ENCODE measurements around the gene FLVCR2.
A peak's percentile ranks its signal among the peaks of the same experiment; 100 is the strongest.

The FLVCR2 gene

GRCh38 chr14:75578102-75578785, at the start of gene FLVCR2:
TSS of gene FLVCR2 (plus strand) at chr14:75578620. CDS start at chr14:75578973, 353 bp downstream.
- H3K9me3 Mint-ChIP-seq: no peaks in the 10 kb centered on the region
- peaks cover 27% of the 10 kb centered on the region for H3K4me1 Mint-ChIP-seq
- DNase-seq (ENCODE audit: low spot score in 2 of 2) (peak; percentile 29 to 72), ATAC-seq (peak; percentile 74)
- H3K27ac Mint-ChIP-seq: peak within 1 kb of the TSS; percentile 80
- H3K4me3 Mint-ChIP-seq: no peak within 1 kb of the TSS
- H3K36me3 Mint-ChIP-seq: no peaks in the 10 kb centered on the region

GRCh38 chr14:75531256-75531655, 47.2 kb upstream of the FLVCR2 start:
- H3K27ac Mint-ChIP-seq: peak overlapping the region; percentile 78
- no peaks in the 10 kb centered on the region for H3K9me3 Mint-ChIP-seq
- peaks cover 81% of the 10 kb centered on the region for H3K4me1 Mint-ChIP-seq
- DNase-seq (ENCODE audit: low spot score in 2 of 2) (peak in 1 of 2 donors; percentile 49), ATAC-seq (peak; percentile 58)
- H3K36me3 Mint-ChIP-seq: peaks cover 100% of the 10 kb centered on the region
- H3K4me3 Mint-ChIP-seq: peak overlapping the region; percentile 54

GRCh38 chr14:75531660-75532317, 46.6 kb upstream of the FLVCR2 start:
- ATAC-seq (no peak), DNase-seq (ENCODE audit: low spot score in 2 of 2) (peak in 1 of 2 donors; percentile 2)
- peaks cover 78% of the 10 kb centered on the region for H3K4me1 Mint-ChIP-seq
- peaks cover 100% of the 10 kb centered on the region for H3K36me3 Mint-ChIP-seq
- H3K9me3 Mint-ChIP-seq: no peaks in the 10 kb centered on the region
- peak overlapping the region; percentile 54 for H3K4me3 Mint-ChIP-seq
- peak overlapping the region; percentile 78 for H3K27ac Mint-ChIP-seq

GRCh38 chr14:75533791-75534555, 44.4 kb upstream of the FLVCR2 start:
- ATAC-seq: no peak
- H3K36me3 Mint-ChIP-seq: peaks cover 100% of the 10 kb centered on the region
- DNase-seq (ENCODE audit: low spot score in 2 of 2): peak in 1 of 2 donors; percentile 4
- peak overlapping the region; percentile 83 for H3K27ac Mint-ChIP-seq
- H3K4me1 Mint-ChIP-seq: peaks cover 71% of the 10 kb centered on the region
- H3K9me3 Mint-ChIP-seq: no peaks in the 10 kb centered on the region
- peak overlapping the region; percentile 35 for H3K4me3 Mint-ChIP-seq

GRCh38 chr14:75535164-75535898, 43.1 kb upstream of the FLVCR2 start:
- ATAC-seq (no peak), DNase-seq (ENCODE audit: low spot score in 2 of 2) (no peak)
- peaks cover 100% of the 10 kb centered on the region for H3K36me3 Mint-ChIP-seq
- no peaks in the 10 kb centered on the region for H3K9me3 Mint-ChIP-seq
- peak overlapping the region; percentile 36 for H3K4me3 Mint-ChIP-seq
- H3K4me1 Mint-ChIP-seq: peaks cover 73% of the 10 kb centered on the region
- H3K27ac Mint-ChIP-seq: peak overlapping the region; percentile 63

- peaks cover 100% of the 10 kb centered on the region for H3K36me3 Mint-ChIP-seq
- no peak for ATAC-seq
- no peak overlapping the region for H3K4me3 Mint-ChIP-seq
- H3K4me1 Mint-ChIP-seq: peaks cover 80% of the 10 kb centered on the region
- DNase-seq (ENCODE audit: low spot score in 2 of 2): no peak
- peak overlapping the region; percentile 75 for H3K27ac Mint-ChIP-seq
- H3K9me3 Mint-ChIP-seq: no peaks in the 10 kb centered on the region
Measured at GRCh38 chr14:75537071-75537470, 41.3 kb upstream of the FLVCR2 start.

- H3K36me3 Mint-ChIP-seq: peaks cover 100% of the 10 kb centered on the region
- ATAC-seq (no peak), DNase-seq (ENCODE audit: low spot score in 2 of 2) (no peak)
- peaks cover 72% of the 10 kb centered on the region for H3K4me1 Mint-ChIP-seq
- peak overlapping the region; percentile 97 for H3K27ac Mint-ChIP-seq
- H3K9me3 Mint-ChIP-seq: no peaks in the 10 kb centered on the region
- peak overlapping the region; percentile 79 for H3K4me3 Mint-ChIP-seq
Measured at GRCh38 chr14:75539162-75539560, 39.3 kb upstream of the FLVCR2 start.

GRCh38 chr14:75539561-75540478, 38.6 kb upstream of the FLVCR2 start:
- DNase-seq (ENCODE audit: low spot score in 2 of 2) (no peak), ATAC-seq (peak; percentile 58)
- H3K4me1 Mint-ChIP-seq: peaks cover 69% of the 10 kb centered on the region

GRCh38 chr14:75540479-75540851, 38.0 kb upstream of the FLVCR2 start:
- Mint-ChIP-seq H3K4me3 (peak overlapping the region; percentile 79), H3K9me3 (no peaks in the 10 kb centered on the region), H3K36me3 (peaks cover 100% of the 10 kb centered on the region), H3K27ac (peak overlapping the region; percentile 97), H3K4me1 (peaks cover 68% of the 10 kb centered on the region)
- ATAC-seq (no peak), DNase-seq (ENCODE audit: low spot score in 2 of 2) (no peak)

More at GRCh38 chr14:75539561-75540478, 38.6 kb upstream of the FLVCR2 start:
- no peaks in the 10 kb centered on the region for H3K9me3 Mint-ChIP-seq
- H3K27ac Mint-ChIP-seq: peak overlapping the region; percentile 97
- peaks cover 100% of the 10 kb centered on the region for H3K36me3 Mint-ChIP-seq
- peak overlapping the region; percentile 79 for H3K4me3 Mint-ChIP-seq

- Mint-ChIP-seq H3K4me1 (peaks cover 73% of the 10 kb centered on the region), H3K36me3 (peaks cover 100% of the 10 kb centered on the region)
- ATAC-seq: peak; percentile 90
Measured at GRCh38 chr14:75542588-75543091, 35.8 kb upstream of the FLVCR2 start.

GRCh38 chr14:75543253-75543652, 35.2 kb upstream of the FLVCR2 start:
- Mint-ChIP-seq H3K36me3 (peaks cover 100% of the 10 kb centered on the region), H3K9me3 (no peaks in the 10 kb centered on the region), H3K27ac (peak overlapping the region; percentile 97), H3K4me3 (peak overlapping the region; percentile 79), H3K4me1 (peaks cover 76% of the 10 kb centered on the region)
- ATAC-seq (peak; percentile 9), DNase-seq (ENCODE audit: low spot score in 2 of 2) (no peak)

More at GRCh38 chr14:75542588-75543091, 35.8 kb upstream of the FLVCR2 start:
- DNase-seq (ENCODE audit: low spot score in 2 of 2): peak; percentile 57 to 92
- Mint-ChIP-seq H3K4me3 (peak overlapping the region; percentile 79), H3K27ac (peak overlapping the region; percentile 97), H3K9me3 (no peaks in the 10 kb centered on the region)

GRCh38 chr14:75543786-75544185, 34.6 kb upstream of the FLVCR2 start:
- Mint-ChIP-seq H3K4me3 (peak overlapping the region; percentile 79), H3K4me1 (peaks cover 76% of the 10 kb centered on the region), H3K27ac (peak overlapping the region; percentile 97), H3K9me3 (no peaks in the 10 kb centered on the region), H3K36me3 (peaks cover 100% of the 10 kb centered on the region)
- ATAC-seq: no peak
- no peak for DNase-seq (ENCODE audit: low spot score in 2 of 2)

- peaks cover 76% of the 10 kb centered on the region for H3K4me1 Mint-ChIP-seq
- H3K36me3 Mint-ChIP-seq: peaks cover 84% of the 10 kb centered on the region
- no peak overlapping the region for H3K27ac Mint-ChIP-seq
- no peaks in the 10 kb centered on the region for H3K9me3 Mint-ChIP-seq
- ATAC-seq: no peak
- H3K4me3 Mint-ChIP-seq: no peak overlapping the region
- no peak for DNase-seq (ENCODE audit: low spot score in 2 of 2)
Measured at GRCh38 chr14:75545907-75546306, 32.5 kb upstream of the FLVCR2 start.

Data from stimulated activated effector memory CD8-positive, alpha-beta T cell treated with anti-CD3 and anti-CD28 coated beads, Interleukin-12 subunit alpha, Interleukin-12 subunit beta, amount 100 ng/mL, for 72 hours (primary cell).